UCSD-AML1 (cell line): ENCODE results near the gene PRTN3.

Experiments
- DNase-seq: peaks from one replicate; lab custom pipeline; 2025; ENCODE audit not compliant: unreplicated experiment; lab: John Stamatoyannopoulos, UW

Gene PRTN3, protein sequence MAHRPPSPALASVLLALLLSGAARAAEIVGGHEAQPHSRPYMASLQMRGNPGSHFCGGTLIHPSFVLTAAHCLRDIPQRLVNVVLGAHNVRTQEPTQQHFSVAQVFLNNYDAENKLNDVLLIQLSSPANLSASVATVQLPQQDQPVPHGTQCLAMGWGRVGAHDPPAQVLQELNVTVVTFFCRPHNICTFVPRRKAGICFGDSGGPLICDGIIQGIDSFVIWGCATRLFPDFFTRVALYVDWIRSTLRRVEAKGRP

GRCh38 chr19:840519-841206, at the start of gene PRTN3:
Gene PRTN3 (plus strand): TSS chr19:840999. CDS start chr19:841009, 10 bp downstream.
- DNase-seq: no peak

GRCh38 chr19:791007-791566, 49.7 kb upstream of the PRTN3 start:
- no peak for DNase-seq

DNA sequence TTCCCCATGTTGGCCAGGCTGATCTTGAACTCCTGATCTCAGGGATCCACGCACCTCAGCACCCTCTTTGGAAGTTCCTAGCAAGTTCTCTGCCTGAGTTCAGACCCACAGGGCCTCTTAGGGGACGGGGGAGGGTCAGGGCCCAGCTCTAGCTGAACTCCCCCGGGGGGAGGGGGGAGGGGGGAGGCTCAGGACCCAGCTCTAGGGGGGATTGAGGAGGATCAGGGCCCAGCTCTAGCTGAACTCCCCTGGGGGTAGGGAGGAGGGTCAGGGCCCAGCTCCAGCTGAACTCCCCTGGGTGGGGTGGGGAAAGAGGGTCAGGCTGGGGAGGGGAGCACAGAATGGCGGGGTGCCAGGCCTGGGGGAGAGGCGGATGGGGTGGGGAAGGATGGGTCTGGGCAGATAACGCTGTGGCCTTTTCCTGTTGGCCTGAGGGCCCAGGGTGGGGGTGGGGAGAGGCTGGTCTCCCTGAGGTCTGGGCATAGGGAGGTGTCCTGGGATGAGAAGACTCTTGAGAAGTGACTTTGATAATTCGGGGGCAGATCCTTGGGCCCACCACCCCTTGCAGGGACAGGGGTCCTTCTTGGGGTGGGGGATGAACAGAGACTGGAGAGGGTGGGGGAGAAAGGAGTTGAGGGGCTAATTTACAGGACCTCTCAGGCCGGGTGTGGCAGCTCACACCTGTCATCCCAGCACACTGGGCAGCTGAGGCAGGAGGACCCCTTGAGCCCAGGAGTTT, 49.1 kb upstream of the PRTN3 start:
- peak; percentile 60 for DNase-seq

DNA sequence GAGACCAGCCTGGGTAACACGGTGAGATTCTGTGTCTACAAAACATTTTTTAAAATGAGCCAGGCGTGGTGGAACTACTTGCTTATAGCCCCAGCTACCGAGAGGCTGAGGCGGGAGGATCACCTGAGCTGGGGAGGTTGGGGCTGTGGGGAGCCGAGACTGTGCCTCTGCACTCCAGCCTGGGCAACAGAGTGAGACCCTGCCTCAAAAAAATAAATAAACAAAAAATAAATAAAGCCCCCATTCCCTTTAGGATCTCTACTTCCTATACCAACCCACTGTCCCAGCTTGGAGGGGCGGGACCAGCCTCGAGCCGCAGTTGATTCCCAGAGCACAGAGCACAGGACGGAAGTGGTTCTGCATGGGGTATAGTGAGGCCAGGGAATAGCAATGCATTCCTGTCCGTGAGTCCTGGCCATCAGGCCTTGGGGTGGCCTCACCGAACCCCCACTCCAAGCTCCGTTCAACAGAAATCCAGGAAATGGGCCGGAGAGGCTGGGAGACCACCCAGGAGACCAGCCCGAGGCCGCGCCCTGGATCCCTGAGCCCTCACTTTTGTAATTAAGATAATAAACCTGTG, 48.4 kb upstream of the PRTN3 start:
- DNase-seq: no peak

GRCh38 chr19:793806-794205, 47.0 kb upstream of the PRTN3 start:
- DNase-seq: no peak

DNA sequence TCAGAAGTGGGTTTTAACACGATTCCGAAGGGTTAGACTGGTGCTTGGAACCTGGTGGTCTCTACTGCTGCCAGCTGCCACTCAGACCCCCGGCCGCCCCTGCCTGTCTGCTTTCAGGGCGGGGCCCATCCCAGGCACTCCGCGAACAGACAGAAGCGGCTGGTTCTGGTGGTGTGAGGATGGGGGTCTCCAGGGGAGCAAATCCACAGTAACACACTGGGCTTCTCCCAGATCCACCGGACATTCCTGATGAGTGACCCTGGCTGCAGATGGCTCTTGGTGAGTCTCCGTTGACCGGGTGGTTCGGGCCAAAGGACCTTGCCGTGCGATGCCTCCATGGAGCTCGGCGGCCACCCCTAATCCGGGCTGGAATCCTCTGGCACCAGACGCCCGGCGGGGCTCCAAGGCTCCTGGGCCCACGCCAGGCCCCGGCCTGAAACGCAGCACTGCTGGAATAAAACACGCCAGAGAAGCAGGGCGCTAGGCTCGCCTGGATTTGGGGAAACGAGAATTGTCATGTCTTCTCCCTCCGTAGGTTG, 45.7 kb upstream of the PRTN3 start:
- no peak for DNase-seq

DNA sequence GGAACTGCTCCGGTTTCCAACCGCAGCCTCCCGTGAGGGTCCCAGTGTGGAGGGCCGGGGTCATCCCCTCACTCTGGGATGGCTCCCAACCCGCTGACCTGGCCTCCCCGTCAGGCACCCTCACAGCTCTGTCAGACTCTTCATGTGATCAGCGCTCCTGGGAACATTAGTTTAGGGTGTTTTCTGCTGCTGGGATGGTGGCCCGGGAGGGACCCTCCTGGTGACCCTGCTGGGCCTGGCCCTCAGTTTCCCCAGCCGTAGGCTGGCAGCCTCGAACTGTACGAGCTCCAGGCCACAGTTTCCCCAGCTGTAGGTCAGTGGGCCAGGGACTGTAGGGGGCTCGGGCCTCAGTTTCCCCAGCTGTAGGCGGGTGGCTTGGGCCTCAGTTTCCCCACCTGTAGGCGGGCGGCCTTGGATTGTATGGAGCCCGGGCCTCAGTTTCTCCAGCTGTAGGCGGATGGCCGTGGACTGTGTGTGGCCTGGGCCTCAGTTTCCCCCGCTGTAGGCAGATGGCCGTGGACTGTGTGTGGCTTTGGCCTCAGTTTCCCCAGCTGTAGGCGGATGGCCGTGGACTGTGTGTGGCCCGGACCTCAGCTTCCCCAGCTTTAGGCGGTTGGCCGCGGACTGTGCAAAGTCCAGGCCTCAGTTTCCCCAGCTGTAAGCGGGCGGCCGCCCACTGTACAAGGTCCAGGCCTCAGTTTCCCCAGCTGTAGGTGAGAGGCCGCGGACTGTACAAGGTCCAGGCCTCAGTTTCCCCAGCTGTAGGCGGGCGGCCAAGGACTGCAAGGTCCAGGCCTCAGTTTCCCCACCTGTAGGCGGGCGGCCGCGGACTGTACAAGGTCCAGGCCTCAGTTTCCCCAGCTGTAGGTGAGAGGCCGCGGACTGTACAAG, 44.9 kb upstream of the PRTN3 start:
- no peak for DNase-seq

- peak; percentile 100 for DNase-seq
These were observed 43.9 kb upstream of the PRTN3 start, which contains the start of gene PTBP1 for GRCh38 chr19:796692-797527. Gene PTBP1 (plus strand): TSS chr19:797452. CDS start chr19:797498, 46 bp downstream.

DNA sequence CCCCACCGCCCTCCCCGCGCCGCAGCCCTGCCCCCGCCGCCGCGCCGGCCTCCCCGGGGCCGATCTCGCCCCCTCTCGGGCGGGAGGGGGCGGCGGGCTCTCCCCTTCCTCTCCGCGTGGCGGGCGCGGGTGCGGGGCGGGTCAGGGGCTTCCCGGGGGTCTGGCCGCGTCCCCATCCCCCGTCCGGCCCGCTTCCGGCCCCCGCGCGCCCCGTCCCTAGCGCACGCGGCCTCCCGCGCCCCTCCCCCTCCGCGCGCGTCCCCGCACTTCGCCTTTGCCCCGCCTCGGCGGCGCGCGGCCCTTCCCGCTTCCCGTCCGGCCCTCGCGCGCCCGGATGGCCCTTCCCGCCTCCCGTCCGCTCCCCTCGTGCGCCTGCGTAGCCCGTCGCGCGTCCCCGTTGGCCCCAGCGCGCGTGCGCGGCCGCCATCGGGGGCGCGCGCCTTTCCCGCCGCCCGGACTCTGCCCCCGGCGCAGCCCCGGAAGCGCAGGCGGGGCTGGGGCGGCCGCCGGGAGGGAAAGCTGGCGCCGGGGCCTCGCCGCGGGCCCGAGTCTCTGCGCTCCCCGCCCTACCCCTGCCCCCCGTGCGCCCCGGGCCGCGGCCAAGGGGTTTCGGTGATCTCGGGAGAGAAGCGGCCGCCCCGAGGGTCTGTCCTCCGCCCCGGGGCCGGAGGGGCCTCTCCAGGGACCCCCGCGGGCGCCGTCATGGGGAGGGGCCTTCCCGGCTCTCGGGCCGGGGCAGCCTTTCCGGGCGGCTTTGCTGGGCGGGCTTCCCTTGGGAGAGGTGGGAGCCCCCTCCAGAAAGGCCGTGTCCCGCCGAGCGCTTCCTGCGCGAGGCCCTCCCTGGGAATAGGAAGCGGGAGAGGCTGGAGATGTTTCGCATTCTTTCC, 43.0 kb upstream of the PRTN3 start:
- peak; percentile 91 for DNase-seq

DNA sequence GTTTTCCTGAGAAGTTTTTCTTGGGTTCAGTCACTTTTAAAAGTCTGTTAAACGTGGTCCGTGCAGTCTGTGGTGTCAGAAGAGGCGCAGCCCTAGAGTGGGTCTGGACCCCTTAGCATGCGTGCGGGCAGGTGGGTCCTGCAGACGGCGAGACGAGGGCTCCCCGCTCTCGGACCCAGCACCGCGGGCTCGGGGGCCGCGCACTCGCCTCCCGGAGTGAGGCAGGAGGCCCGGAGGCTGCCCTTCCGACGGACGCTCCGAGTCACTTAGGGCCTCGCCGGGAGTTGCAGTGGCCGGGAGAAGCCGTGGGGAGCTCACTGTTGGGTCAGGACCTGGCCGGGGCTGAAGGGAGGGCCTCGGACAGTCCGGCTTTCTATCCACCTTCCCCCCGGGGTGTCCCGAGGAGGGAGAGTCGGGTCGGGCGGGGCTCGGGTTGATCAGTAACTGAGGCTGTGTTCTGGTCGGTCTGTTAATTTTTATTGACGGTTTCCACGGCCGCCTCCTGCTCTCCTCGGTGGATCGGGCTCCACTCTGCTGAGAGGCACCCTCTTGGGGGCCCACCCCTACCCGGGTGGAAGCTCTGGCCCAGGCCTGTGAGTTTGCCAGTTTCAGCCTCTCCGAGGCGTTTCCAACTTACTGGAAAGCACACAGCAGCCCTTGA, 42.3 kb upstream of the PRTN3 start:
- DNase-seq: no peak

DNA sequence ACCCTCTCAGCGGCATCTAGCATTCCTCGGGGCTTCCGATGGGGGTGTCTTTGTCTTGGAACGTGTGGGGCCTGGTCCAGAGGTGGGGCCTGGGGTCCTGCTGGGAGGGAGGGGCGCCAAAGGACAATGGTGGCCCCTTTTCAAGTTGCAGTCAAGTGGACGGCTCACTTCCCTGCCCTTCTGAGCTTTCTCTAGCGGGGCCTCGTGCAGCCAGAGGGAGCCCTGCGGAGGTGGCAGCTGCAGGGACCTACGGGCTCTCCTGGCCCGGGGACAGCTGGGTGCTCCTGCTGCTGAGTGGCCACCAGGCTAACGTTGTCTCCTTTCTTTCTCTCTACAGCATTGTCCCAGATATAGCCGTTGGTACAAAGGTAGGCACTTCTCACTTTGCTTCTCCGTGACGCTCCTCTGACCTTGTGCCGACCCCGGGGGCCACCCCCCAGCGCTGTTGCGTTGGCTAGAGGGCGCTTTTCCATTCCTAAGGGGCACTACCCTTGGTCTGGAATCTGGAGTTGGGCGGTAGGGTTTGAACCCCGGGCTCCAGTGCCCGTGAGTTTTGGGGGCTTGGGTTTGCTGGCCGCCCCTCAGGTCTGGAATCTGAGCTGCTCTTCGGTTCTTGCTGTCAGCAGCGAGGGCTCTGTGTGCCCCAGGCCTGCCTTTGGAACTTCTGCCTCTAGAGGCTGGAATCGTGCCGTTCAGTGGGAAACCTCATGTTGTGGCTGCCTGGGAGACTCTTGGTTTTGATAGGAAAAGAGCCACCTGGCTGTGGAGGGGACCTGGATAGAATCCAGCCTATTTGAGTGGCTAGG, 41.5 kb upstream of the PRTN3 start:
- peak; percentile 31 for DNase-seq

GRCh38 chr19:800360-801029, 40.3 kb upstream of the PRTN3 start:
- DNase-seq: no peak

GRCh38 chr19:801030-801860, 39.6 kb upstream of the PRTN3 start:
- no peak for DNase-seq

DNA sequence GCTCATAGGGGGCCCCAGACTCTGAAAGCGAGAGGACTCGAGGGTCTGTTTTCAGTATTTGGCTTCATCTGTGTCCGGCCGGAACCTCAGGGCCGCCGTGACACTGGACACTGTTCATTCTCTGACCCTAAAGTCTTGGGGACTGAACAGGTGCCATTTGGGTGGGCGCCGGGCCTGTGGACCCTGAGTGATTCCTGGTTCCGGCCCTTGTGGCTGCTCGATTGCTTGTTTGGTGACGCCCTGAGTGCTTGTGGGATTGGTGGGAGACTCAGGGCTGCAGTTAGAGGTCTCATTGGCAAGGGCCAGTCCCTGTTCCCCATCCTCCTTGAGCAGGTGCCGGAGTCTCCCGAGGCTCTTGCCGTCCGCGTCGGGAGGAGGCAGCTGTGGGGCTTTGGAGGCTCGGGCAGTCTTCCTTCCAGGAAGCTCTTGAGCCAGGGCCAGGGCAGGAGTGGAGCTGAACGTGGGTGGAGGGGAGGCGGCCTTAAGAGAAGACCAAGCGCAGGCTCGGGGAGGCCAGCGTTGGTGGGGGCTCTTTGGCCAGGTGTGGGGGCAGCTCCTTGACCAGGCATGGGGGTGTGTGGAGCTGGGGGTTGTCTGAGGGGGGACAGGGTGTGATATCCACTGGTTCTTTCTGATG, 38.8 kb upstream of the PRTN3 start:
- DNase-seq: no peak
